ENCODE measurements around the gene TM6SF1. TPM values are rescaled to one million over a fixed set of nuclear protein-coding genes. Genes with fewer than 3 reads are reported as not detected.

Gene TM6SF1
- total and polyA plus RNA-seq, 4 donors, result 0.65 to 2.1 (median 1.3) TPM

DNA sequence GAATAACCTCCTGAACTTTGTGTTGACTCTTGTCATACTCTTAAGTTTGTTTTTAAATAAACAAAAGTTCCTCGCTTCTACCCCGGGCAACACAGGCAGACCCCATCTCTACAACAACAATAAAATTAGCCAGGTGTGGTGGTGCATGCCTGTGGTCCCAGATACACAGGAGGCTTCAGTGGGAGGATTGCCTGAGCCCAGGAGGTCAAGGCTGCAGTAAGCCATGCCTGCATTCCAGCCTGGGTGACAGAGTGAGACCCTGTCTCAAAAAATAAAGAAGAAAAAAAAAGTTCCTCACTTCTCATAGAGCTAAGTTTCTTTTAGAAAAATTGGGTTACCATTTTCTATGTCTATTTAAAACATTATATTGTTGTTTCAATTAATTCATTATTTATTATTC is 70.9 kb downstream of the TM6SF1 start:
- WGBS, result 72% methylated on average over 2 of the region's 2 CpGs
- no peaks in the 10 kb centered on the region for H3K9me3 ChIP-seq (ENCODE audit: control insufficient read depth in 4 of 4, low read length in 3 of 4)
- H3K27ac ChIP-seq (ENCODE audit: low read depth in 1 of 2, low read length in 2 of 2), result no peak overlapping the region

DNA sequence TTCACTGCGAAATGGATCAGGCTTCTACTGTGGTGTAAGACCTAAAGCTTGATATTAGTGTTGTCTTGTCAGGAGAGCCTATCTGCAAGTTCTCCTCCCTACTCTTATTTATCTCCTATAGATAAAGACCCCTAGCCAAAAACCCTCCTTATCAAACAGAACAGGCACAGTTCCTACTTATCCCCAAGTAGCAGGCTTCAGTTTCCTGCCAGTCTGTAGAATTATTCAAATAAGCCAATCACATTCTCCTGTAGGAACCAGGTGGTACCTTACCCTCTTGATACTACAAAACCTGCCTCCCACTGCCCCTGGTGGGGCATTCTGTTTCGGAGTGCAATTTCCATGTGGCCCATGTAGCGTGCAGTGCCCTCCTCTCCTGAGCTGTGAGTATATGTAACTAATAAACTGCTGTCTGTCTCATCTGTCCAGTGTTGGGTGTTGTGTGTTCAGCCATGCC is 71.5 kb downstream of the TM6SF1 start:
- 86% methylated on average over 3 of the region's 3 CpGs for WGBS
- Histone ChIP-seq H3K4me1 (ENCODE audit: control insufficient read depth in 4 of 4, insufficient read depth in 4 of 4, low read length in 3 of 4) (no peaks in the 10 kb centered on the region), H3K9me3 (ENCODE audit: control insufficient read depth in 4 of 4, low read length in 3 of 4) (no peaks in the 10 kb centered on the region), H3K36me3 (ENCODE audit: control insufficient read depth in 4 of 4, insufficient read depth in 3 of 4, low read depth in 1 of 4, low read length in 3 of 4) (no peaks in the 10 kb centered on the region), H3K27me3 (ENCODE audit: control insufficient read depth in 4 of 4, insufficient read depth in 4 of 4, low read length in 3 of 4) (peaks cover 0 to 3% (median 0%) of the 10 kb centered on the region in 4 donors), H3K9ac (ENCODE audit: low read depth in 1 of 2, low read length in 2 of 2) (no peak overlapping the region), H3K27ac (ENCODE audit: low read depth in 1 of 2, low read length in 2 of 2) (no peak overlapping the region), H3K4me3 (ENCODE audit: low read depth in 1 of 3, low read length in 3 of 3) (no peak overlapping the region)
- TF ChIP-seq, protein P1, sequence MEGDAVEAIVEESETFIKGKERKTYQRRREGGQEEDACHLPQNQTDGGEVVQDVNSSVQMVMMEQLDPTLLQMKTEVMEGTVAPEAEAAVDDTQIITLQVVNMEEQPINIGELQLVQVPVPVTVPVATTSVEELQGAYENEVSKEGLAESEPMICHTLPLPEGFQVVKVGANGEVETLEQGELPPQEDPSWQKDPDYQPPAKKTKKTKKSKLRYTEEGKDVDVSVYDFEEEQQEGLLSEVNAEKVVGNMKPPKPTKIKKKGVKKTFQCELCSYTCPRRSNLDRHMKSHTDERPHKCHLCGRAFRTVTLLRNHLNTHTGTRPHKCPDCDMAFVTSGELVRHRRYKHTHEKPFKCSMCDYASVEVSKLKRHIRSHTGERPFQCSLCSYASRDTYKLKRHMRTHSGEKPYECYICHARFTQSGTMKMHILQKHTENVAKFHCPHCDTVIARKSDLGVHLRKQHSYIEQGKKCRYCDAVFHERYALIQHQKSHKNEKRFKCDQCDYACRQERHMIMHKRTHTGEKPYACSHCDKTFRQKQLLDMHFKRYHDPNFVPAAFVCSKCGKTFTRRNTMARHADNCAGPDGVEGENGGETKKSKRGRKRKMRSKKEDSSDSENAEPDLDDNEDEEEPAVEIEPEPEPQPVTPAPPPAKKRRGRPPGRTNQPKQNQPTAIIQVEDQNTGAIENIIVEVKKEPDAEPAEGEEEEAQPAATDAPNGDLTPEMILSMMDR (IDR thresholded peaks at IDR 0.05; ENCODE audit: low read depth, low read length, missing input control), result no peak
- no peak for TF ChIP-seq HNF4A (conservative IDR thresholded peaks at IDR 0.05)
- TF ChIP-seq SP1 (IDR thresholded peaks at IDR 0.05), result no peak
- TF ChIP-seq GABPA (IDR thresholded peaks at IDR 0.05 in 1 of 2, conservative IDR thresholded peaks at IDR 0.05 in 1 of 2), result no peak
- no peak for TF ChIP-seq RXRA (IDR thresholded peaks at IDR 0.05)
- TF ChIP-seq JUND (IDR thresholded peaks at IDR 0.05), result no peak
- no peak for TF ChIP-seq RAD21 (IDR thresholded peaks at IDR 0.05)
- TF ChIP-seq TAF1 (conservative IDR thresholded peaks at IDR 0.05), result no peak
- TF ChIP-seq, protein P2, sequence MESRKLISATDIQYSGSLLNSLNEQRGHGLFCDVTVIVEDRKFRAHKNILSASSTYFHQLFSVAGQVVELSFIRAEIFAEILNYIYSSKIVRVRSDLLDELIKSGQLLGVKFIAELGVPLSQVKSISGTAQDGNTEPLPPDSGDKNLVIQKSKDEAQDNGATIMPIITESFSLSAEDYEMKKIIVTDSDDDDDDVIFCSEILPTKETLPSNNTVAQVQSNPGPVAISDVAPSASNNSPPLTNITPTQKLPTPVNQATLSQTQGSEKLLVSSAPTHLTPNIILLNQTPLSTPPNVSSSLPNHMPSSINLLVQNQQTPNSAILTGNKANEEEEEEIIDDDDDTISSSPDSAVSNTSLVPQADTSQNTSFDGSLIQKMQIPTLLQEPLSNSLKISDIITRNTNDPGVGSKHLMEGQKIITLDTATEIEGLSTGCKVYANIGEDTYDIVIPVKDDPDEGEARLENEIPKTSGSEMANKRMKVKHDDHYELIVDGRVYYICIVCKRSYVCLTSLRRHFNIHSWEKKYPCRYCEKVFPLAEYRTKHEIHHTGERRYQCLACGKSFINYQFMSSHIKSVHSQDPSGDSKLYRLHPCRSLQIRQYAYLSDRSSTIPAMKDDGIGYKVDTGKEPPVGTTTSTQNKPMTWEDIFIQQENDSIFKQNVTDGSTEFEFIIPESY (IDR thresholded peaks at IDR 0.05), result no peak
- TF ChIP-seq, protein P3, sequence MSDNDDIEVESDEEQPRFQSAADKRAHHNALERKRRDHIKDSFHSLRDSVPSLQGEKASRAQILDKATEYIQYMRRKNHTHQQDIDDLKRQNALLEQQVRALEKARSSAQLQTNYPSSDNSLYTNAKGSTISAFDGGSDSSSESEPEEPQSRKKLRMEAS (IDR thresholded peaks at IDR 0.05), result no peak
- no peak for TF ChIP-seq YY1 (IDR thresholded peaks at IDR 0.05)
- peak; percentile 50 for DNase-seq (ENCODE audit: low spot score)

More for the DNA sequence above, 70.9 kb downstream of the TM6SF1 start:
- Histone ChIP-seq H3K9ac (ENCODE audit: low read depth in 1 of 2, low read length in 2 of 2) (no peak overlapping the region), H3K4me1 (ENCODE audit: control insufficient read depth in 4 of 4, insufficient read depth in 4 of 4, low read length in 3 of 4) (no peaks in the 10 kb centered on the region), H3K36me3 (ENCODE audit: control insufficient read depth in 4 of 4, insufficient read depth in 3 of 4, low read depth in 1 of 4, low read length in 3 of 4) (no peaks in the 10 kb centered on the region), H3K4me3 (ENCODE audit: low read depth in 1 of 3, low read length in 3 of 3) (no peak overlapping the region), H3K27me3 (ENCODE audit: control insufficient read depth in 4 of 4, insufficient read depth in 4 of 4, low read length in 3 of 4) (peaks cover 0 to 3% (median 0%) of the 10 kb centered on the region in 4 donors)
- no peak for TF ChIP-seq GABPA (IDR thresholded peaks at IDR 0.05 in 1 of 2, conservative IDR thresholded peaks at IDR 0.05 in 1 of 2)
- TF ChIP-seq, protein P2 (IDR thresholded peaks at IDR 0.05), result no peak
- no peak for DNase-seq (ENCODE audit: low spot score)

DNA sequence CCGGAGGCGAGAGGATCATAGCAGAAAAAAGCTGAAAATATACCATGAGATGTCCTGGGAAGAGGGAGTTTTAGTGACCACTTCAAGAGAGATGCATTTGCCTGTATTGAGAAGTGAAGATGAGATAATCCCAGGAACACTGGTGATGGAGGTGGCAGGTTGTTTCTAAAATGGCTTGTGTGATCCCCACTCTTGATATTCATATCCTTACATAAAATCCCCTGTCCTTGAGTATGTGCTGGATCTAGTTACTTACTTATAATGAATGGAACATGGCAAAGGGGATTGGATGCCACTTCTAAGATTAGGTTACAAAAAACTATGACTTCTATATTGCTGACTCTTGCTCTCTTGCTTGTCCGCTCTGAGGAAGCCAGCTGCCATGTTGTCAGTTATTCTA is 78.1 kb downstream of the TM6SF1 start:
- no peak overlapping the region for H3K4me3 ChIP-seq (ENCODE audit: low read depth in 1 of 3, low read length in 3 of 3)
- no peak for DNase-seq (ENCODE audit: low spot score)
- H3K4me1 ChIP-seq (ENCODE audit: control insufficient read depth in 4 of 4, insufficient read depth in 4 of 4, low read length in 3 of 4), result no peaks in the 10 kb centered on the region
- no peak overlapping the region for H3K9ac ChIP-seq (ENCODE audit: low read depth in 1 of 2, low read length in 2 of 2)
- 93% methylated on average over 3 of the region's 3 CpGs for WGBS
- no peak overlapping the region for H3K27ac ChIP-seq (ENCODE audit: low read depth in 1 of 2, low read length in 2 of 2)
- no peaks in the 10 kb centered on the region for H3K36me3 ChIP-seq (ENCODE audit: control insufficient read depth in 4 of 4, insufficient read depth in 3 of 4, low read depth in 1 of 4, low read length in 3 of 4)
- TF ChIP-seq, protein P3 (IDR thresholded peaks at IDR 0.05), result no peak
- no peak for TF ChIP-seq NR2F2 (IDR thresholded peaks at IDR 0.05)
- TF ChIP-seq, protein P4, sequence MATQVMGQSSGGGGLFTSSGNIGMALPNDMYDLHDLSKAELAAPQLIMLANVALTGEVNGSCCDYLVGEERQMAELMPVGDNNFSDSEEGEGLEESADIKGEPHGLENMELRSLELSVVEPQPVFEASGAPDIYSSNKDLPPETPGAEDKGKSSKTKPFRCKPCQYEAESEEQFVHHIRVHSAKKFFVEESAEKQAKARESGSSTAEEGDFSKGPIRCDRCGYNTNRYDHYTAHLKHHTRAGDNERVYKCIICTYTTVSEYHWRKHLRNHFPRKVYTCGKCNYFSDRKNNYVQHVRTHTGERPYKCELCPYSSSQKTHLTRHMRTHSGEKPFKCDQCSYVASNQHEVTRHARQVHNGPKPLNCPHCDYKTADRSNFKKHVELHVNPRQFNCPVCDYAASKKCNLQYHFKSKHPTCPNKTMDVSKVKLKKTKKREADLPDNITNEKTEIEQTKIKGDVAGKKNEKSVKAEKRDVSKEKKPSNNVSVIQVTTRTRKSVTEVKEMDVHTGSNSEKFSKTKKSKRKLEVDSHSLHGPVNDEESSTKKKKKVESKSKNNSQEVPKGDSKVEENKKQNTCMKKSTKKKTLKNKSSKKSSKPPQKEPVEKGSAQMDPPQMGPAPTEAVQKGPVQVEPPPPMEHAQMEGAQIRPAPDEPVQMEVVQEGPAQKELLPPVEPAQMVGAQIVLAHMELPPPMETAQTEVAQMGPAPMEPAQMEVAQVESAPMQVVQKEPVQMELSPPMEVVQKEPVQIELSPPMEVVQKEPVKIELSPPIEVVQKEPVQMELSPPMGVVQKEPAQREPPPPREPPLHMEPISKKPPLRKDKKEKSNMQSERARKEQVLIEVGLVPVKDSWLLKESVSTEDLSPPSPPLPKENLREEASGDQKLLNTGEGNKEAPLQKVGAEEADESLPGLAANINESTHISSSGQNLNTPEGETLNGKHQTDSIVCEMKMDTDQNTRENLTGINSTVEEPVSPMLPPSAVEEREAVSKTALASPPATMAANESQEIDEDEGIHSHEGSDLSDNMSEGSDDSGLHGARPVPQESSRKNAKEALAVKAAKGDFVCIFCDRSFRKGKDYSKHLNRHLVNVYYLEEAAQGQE (IDR thresholded peaks at IDR 0.05), result no peak
- TF ChIP-seq RXRA (IDR thresholded peaks at IDR 0.05), result no peak
- no peak for TF ChIP-seq SP1 (IDR thresholded peaks at IDR 0.05)
- no peak for TF ChIP-seq HNF4A (conservative IDR thresholded peaks at IDR 0.05)
- TF ChIP-seq RAD21 (IDR thresholded peaks at IDR 0.05), result no peak
- TF ChIP-seq GABPA (IDR thresholded peaks at IDR 0.05 in 1 of 2, conservative IDR thresholded peaks at IDR 0.05 in 1 of 2), result no peak
- TF ChIP-seq EGR1 (IDR thresholded peaks at IDR 0.05; ENCODE audit: low read depth in 2 of 2), result no peak
- H3K9me3 ChIP-seq (ENCODE audit: control insufficient read depth in 4 of 4, low read length in 3 of 4), result no peaks in the 10 kb centered on the region
- H3K27me3 ChIP-seq (ENCODE audit: control insufficient read depth in 4 of 4, insufficient read depth in 4 of 4, low read length in 3 of 4), result no peaks in the 10 kb centered on the region
